ENCODE results near the gene MAP3K10.
"Not testable (repeated sequence)": the region's sequence is repeated elsewhere in the genome, so short reads cannot be mapped to it uniquely, and the experiment has no call there.

The MAP3K10 gene

DNA sequence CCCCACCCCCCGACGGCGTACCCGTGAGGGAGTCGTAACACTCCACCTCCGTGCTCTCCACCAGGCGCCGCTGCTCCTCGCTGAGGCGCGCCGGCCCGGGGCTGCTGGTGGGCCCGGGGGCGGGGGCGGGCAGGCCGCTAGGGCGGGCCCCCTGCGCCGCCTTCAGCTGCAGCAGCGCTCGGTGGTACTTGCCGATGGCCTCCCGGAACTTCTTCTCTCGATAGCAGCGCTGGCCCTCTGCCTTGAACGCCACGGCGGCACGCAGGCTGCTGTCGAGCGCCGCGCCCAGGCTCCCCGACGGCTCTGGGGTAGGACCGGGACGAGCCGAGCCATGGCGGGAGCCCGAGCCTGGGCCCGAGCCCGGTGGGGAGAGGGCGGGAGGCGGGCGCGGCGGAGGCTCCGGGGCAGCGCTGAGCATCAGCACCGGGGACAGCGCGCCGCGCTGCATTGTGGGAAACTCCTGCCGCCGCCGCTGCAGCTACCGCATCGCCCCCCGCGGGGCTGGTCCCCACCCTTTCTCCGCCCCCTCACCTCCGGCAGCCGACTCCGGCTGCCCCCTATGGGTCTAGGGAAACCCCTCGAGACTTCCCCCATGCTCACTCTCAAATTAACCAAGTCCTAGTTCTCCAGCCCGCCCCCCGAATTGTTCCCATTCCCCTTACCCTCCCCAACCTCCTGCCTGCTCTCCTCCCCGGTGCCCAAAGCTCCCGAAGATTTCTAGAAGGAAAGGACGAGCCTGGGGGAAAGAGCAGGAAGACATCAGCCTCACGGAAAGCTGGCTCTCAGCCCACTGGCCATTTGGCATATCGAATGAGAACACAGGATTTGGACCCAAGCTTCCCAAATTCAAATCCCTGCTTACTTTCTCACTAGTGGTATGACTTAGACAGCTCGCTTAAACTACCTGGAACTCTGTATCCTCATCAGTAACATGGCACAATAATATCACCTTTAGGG, 27.0 kb downstream of the MAP3K10 start, which contains the start of gene TTC9B:
Gene TTC9B (minus strand): TSS at position 451 of the 957 bp plus-strand sequence. CDS start 3 bp downstream, at position 448.
- Histone ChIP-seq H3K4me3 (ENCODE audit: low read depth, low read length) (no peak within 1 kb of the TSS), H3K4me1 (ENCODE audit: control insufficient read depth, insufficient read depth, low read length, unreplicated experiment) (peaks cover 7% of the 10 kb centered on the region), H3K79me2 (ENCODE audit: control insufficient read depth, insufficient read depth, low read length, unreplicated experiment) (no peaks in the 10 kb centered on the region), H3K27ac (ENCODE audit: low read depth, low read length) (0 out of 2 replicates have a peak within 1 kb of the TSS, but pooled peaks have one; percentile 64), H2AFZ (ENCODE audit: low read length, unreplicated experiment) (no peak within 1 kb of the TSS), H3K27me3 (ENCODE audit: insufficient read depth, low read length) (peaks cover 22% of the 10 kb centered on the region), H3K36me3 (ENCODE audit: insufficient read depth, low read length) (no peaks in the 10 kb centered on the region)

- H3K4me3 ChIP-seq (ENCODE audit: low read depth, low read length); H3K79me2 ChIP-seq (ENCODE audit: control insufficient read depth, insufficient read depth, low read length, unreplicated experiment); H3K4me1 ChIP-seq (ENCODE audit: control insufficient read depth, insufficient read depth, low read length, unreplicated experiment); H3K36me3 ChIP-seq (ENCODE audit: insufficient read depth, low read length); H2AFZ ChIP-seq (ENCODE audit: low read length, unreplicated experiment): not testable (repeated sequence)
- peaks cover 22% of the 10 kb centered on the region for H3K27me3 ChIP-seq (ENCODE audit: insufficient read depth, low read length)
- 0 out of 2 replicates have a peak overlapping the region, but pooled peaks have one; percentile 64 for H3K27ac ChIP-seq (ENCODE audit: low read depth, low read length)
Observed at GRCh38 chr19:40219029-40219428, 27.8 kb downstream of the MAP3K10 start.

- H2AFZ ChIP-seq (ENCODE audit: low read length, unreplicated experiment) = peak overlapping the region; percentile 81
- H3K27ac ChIP-seq (ENCODE audit: low read depth, low read length) = peak overlapping the region; percentile 64; the same call in 1 of the 2 replicates
- peaks cover 22% of the 10 kb centered on the region for H3K27me3 ChIP-seq (ENCODE audit: insufficient read depth, low read length)
Observed at GRCh38 chr19:40219721-40220276, 28.6 kb downstream of the MAP3K10 start.

GRCh38 chr19:40220674-40221073, 29.4 kb downstream of the MAP3K10 start:
- H3K27me3 ChIP-seq (ENCODE audit: insufficient read depth, low read length) = peaks cover 22% of the 10 kb centered on the region
- no peak overlapping the region for H2AFZ ChIP-seq (ENCODE audit: low read length, unreplicated experiment)
- no peaks in the 10 kb centered on the region for H3K36me3 ChIP-seq (ENCODE audit: insufficient read depth, low read length)
- no peak overlapping the region for H3K4me3 ChIP-seq (ENCODE audit: low read depth, low read length)
- no peak overlapping the region for H3K27ac ChIP-seq (ENCODE audit: low read depth, low read length)
- H3K4me1 ChIP-seq (ENCODE audit: control insufficient read depth, insufficient read depth, low read length, unreplicated experiment) = peaks cover 7% of the 10 kb centered on the region
- H3K79me2 ChIP-seq (ENCODE audit: control insufficient read depth, insufficient read depth, low read length, unreplicated experiment) = no peaks in the 10 kb centered on the region

More at GRCh38 chr19:40219721-40220276, 28.6 kb downstream of the MAP3K10 start:
- Histone ChIP-seq H3K36me3 (ENCODE audit: insufficient read depth, low read length) (no peaks in the 10 kb centered on the region), H3K79me2 (ENCODE audit: control insufficient read depth, insufficient read depth, low read length, unreplicated experiment) (no peaks in the 10 kb centered on the region), H3K4me3 (ENCODE audit: low read depth, low read length) (peak overlapping the region; percentile 78), H3K4me1 (ENCODE audit: control insufficient read depth, insufficient read depth, low read length, unreplicated experiment) (peaks cover 7% of the 10 kb centered on the region)

DNA sequence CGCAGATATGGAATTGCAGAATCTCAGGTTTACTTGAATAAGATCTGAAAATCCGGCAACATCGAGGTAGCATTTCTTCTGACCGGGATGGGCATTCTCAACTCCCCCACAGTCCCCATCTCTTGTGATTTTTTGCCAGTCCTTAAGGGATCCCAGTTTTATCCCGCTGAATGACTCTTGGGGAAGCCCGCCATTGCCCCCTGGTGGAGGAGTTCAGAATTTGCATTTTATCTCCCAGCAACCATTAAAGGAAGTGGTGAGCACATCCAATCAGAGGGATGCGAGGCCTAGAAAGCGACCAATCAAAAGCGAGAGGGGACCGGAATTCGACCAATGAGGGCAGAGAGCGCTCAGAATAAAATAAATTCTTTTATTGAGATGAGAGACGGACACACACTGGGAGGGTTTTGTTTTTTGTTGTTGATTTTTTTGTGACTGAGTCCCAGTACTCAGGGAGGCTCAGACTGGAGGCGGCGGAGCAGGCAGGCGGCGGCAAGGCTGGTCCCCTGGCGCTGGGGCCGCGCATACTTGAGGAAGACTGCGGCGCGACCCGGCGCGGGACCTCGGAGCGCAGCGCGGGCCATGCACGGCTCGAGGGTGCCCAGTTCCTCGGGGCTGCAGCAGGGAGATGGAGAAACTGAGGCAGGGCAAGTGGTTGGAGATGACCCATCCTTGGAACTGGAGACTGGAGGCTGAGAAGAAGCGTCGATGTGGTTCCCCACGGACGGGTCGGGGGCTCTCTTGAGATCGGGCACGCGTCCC, 30.8 kb downstream of the MAP3K10 start:
- no peak overlapping the region for H3K27ac ChIP-seq (ENCODE audit: low read depth, low read length)
- peaks cover 7% of the 10 kb centered on the region for H3K4me1 ChIP-seq (ENCODE audit: control insufficient read depth, insufficient read depth, low read length, unreplicated experiment)
- no peak overlapping the region for H3K4me3 ChIP-seq (ENCODE audit: low read depth, low read length)
- H2AFZ ChIP-seq (ENCODE audit: low read length, unreplicated experiment) = no peak overlapping the region
- no peaks in the 10 kb centered on the region for H3K36me3 ChIP-seq (ENCODE audit: insufficient read depth, low read length)
- H3K27me3 ChIP-seq (ENCODE audit: insufficient read depth, low read length) = peaks cover 15% of the 10 kb centered on the region
- no peaks in the 10 kb centered on the region for H3K79me2 ChIP-seq (ENCODE audit: control insufficient read depth, insufficient read depth, low read length, unreplicated experiment)

GRCh38 chr19:40223135-40223822, 32.1 kb downstream of the MAP3K10 start:
- peaks cover 5% of the 10 kb centered on the region; the same call in 1 of the 2 replicates for H3K27me3 ChIP-seq (ENCODE audit: insufficient read depth, low read length)
- no peak overlapping the region for H3K4me3 ChIP-seq (ENCODE audit: low read depth, low read length)
- peaks cover 7% of the 10 kb centered on the region for H3K4me1 ChIP-seq (ENCODE audit: control insufficient read depth, insufficient read depth, low read length, unreplicated experiment)
- no peak overlapping the region for H3K27ac ChIP-seq (ENCODE audit: low read depth, low read length)
- H3K36me3 ChIP-seq (ENCODE audit: insufficient read depth, low read length) = no peaks in the 10 kb centered on the region
- H3K79me2 ChIP-seq (ENCODE audit: control insufficient read depth, insufficient read depth, low read length, unreplicated experiment) = no peaks in the 10 kb centered on the region
- H2AFZ ChIP-seq (ENCODE audit: low read length, unreplicated experiment) = no peak overlapping the region

- no peaks in the 10 kb centered on the region for H3K27me3 ChIP-seq (ENCODE audit: insufficient read depth, low read length)
Observed at GRCh38 chr19:40224342-40225150, 33.3 kb downstream of the MAP3K10 start.

GRCh38 chr19:40225440-40226305, 34.4 kb downstream of the MAP3K10 start:
- Histone ChIP-seq H3K4me3 (ENCODE audit: low read depth, low read length) (peak overlapping the region; percentile 69), H3K27ac (ENCODE audit: low read depth, low read length) (no peak overlapping the region), H3K4me1 (ENCODE audit: control insufficient read depth, insufficient read depth, low read length, unreplicated experiment) (peaks cover 5% of the 10 kb centered on the region), H2AFZ (ENCODE audit: low read length, unreplicated experiment) (no peak overlapping the region), H3K27me3 (ENCODE audit: insufficient read depth, low read length) (no peaks in the 10 kb centered on the region), H3K79me2 (ENCODE audit: control insufficient read depth, insufficient read depth, low read length, unreplicated experiment) (no peaks in the 10 kb centered on the region), H3K36me3 (ENCODE audit: insufficient read depth, low read length) (no peaks in the 10 kb centered on the region)

More at GRCh38 chr19:40224342-40225150, 33.3 kb downstream of the MAP3K10 start:
- H2AFZ ChIP-seq (ENCODE audit: low read length, unreplicated experiment) = no peak overlapping the region
- H3K27ac ChIP-seq (ENCODE audit: low read depth, low read length) = no peak overlapping the region
- peaks cover 4% of the 10 kb centered on the region for H3K4me1 ChIP-seq (ENCODE audit: control insufficient read depth, insufficient read depth, low read length, unreplicated experiment)
- H3K36me3 ChIP-seq (ENCODE audit: insufficient read depth, low read length) = no peaks in the 10 kb centered on the region
- H3K79me2 ChIP-seq (ENCODE audit: control insufficient read depth, insufficient read depth, low read length, unreplicated experiment) = no peaks in the 10 kb centered on the region
- H3K4me3 ChIP-seq (ENCODE audit: low read depth, low read length) = no peak overlapping the region

- no peaks in the 10 kb centered on the region for H3K36me3 ChIP-seq (ENCODE audit: insufficient read depth, low read length)
- H2AFZ ChIP-seq (ENCODE audit: low read length, unreplicated experiment) = no peak overlapping the region
- no peak overlapping the region for H3K27ac ChIP-seq (ENCODE audit: low read depth, low read length)
- H3K79me2 ChIP-seq (ENCODE audit: control insufficient read depth, insufficient read depth, low read length, unreplicated experiment) = no peaks in the 10 kb centered on the region
- peaks cover 5% of the 10 kb centered on the region for H3K4me1 ChIP-seq (ENCODE audit: control insufficient read depth, insufficient read depth, low read length, unreplicated experiment)
- no peaks in the 10 kb centered on the region for H3K27me3 ChIP-seq (ENCODE audit: insufficient read depth, low read length)
- no peak overlapping the region for H3K4me3 ChIP-seq (ENCODE audit: low read depth, low read length)
Observed at GRCh38 chr19:40228346-40228745, 37.1 kb downstream of the MAP3K10 start.
